GM10266 (cell line): ENCODE data around the gene TMEM271.

Experiments
- DNase-seq: peaks from one replicate; pipeline ENCODE4 v3.0.0; 2012; ENCODE audit errors: extremely low spot score
- TF ChIP-seq, protein P1 (sequence below): IDR thresholded peaks from 2 replicates; pipeline ENCODE4 v1.5.1; 2012; ENCODE audit warnings: mild to moderate bottlenecking, low read depth; ENCODE audit not compliant: control insufficient read depth, insufficient read depth; ENCODE audit errors: missing control alignments

The TMEM271 gene, protein sequence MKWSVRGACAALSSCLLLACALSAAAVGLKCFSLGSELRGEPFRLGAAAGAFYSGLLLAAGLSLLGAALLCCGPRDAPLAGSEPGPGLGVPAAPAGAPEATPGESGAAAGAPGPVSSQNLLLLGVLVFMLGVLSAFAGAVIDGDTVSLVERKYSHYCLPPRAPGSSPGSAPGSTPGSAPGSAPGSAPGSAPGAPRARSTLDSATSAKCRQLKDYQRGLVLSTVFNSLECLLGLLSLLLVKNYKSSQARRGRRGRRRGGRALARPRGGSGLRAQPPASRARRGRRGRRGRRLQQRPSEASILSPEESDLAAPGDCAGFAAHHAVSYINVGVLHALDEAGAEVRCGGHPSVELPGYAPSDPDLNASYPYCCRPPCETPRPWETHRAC

DNA sequence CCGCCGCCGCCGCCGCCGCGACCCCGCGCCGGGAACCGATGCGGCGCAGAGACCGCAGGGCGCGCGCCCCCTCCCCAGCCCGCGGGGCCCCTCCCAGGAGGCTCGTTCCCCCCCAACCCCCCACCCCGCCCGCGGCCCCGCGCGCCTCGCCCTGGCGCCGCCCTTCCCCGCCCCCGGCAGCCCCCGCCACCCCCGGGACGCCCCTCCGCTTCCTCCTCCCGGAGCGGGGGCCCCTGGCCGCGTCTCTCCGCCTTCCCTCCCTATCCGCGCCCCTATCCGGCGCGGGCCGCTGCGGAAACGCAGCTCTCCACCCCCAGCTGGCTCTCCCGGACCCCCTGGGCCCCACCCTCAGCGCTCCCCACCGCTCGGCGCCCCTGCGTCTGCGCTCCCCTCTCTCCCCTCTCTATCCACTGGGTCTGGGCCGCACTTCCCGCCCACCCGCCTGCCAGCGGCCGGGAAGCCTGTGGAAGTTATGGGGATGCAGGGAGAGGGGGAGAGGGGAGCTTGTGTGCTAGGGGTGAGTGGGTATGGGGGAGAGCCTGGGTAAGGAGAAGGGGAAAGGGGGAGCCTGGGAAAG lies at the start of gene TMEM271:
TSS of gene TMEM271 (minus strand) at position 51 of the 577 bp plus-strand sequence. CDS start 233 bp downstream, outside the sequence.
- no peak for DNase-seq

DNA sequence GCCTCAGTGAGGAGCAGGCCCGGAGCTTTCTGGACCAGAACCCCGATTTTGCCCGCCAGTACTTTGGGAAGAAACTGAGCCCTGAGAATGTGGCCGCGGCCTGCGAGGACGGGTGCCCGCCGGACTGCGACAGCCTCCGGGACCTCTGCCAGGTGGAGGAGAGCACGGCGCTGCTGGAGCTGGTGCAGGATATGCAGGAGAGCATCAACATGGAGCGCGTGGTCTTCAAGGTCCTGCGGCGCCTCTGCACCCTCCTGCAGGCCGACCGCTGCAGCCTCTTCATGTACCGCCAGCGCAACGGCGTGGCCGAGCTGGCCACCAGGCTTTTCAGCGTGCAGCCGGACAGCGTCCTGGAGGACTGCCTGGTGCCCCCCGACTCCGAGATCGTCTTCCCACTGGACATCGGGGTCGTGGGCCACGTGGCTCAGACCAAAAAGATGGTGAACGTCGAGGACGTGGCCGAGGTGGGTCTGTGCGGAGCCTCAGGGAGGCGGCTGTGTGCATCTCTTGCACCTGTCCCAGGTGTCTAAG lies 49.6 kb upstream of the TMEM271 start:
- DNase-seq, result no peak

More for the DNA sequence above, at the start of gene TMEM271:
- TF ChIP-seq, protein P1, sequence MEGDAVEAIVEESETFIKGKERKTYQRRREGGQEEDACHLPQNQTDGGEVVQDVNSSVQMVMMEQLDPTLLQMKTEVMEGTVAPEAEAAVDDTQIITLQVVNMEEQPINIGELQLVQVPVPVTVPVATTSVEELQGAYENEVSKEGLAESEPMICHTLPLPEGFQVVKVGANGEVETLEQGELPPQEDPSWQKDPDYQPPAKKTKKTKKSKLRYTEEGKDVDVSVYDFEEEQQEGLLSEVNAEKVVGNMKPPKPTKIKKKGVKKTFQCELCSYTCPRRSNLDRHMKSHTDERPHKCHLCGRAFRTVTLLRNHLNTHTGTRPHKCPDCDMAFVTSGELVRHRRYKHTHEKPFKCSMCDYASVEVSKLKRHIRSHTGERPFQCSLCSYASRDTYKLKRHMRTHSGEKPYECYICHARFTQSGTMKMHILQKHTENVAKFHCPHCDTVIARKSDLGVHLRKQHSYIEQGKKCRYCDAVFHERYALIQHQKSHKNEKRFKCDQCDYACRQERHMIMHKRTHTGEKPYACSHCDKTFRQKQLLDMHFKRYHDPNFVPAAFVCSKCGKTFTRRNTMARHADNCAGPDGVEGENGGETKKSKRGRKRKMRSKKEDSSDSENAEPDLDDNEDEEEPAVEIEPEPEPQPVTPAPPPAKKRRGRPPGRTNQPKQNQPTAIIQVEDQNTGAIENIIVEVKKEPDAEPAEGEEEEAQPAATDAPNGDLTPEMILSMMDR, result no peak

DNA sequence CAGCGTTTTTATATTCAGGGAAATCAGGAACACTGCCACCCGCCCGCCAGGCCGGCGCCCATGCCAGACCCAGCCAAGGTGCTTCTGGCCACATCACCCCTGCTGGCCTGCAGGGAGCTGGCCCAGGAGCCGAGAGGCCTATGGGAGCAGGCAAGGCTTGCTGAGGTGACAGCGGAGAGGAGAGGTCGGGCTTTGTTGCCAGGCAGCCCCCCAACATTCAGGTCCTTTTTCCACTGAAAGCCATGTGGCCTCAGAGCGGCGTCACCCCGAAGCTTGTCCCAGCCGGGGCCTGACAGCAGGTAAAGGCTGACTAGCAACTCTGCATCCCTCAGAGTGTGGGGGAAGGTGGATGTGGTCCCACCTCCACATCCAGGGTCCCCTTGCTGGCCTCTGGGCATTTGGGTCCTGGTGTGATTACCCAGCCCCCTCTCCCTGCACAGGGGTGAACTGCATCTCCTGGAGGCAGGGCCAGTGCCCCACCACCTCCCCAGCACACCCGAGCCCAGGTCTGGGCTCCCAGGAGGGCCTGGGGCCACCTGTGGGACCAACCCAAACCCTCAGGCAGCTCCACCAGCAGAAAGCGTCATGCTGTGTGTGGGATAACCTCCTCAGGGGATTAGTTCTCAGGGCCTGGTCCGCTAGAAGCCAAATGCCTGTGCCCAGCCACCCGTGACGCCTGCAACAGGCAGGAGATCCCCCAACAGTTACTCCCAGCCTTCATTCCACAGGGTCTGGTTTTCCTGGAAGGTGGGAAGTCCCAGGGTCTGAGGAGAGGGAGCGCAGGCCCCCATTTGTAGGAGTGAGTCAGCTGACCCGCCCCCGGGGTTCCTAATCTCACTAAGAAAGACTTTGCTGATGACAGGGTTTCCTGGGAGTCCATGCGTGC lies 48.9 kb upstream of the TMEM271 start, which contains the start of gene PDE6B:
TSS of gene PDE6B (plus strand) at position 869 of the 886 bp plus-strand sequence. CDS start 54 bp downstream, outside the sequence.
- TF ChIP-seq, protein P1, result no peak
- no peak for DNase-seq

More for the DNA sequence above, 49.6 kb upstream of the TMEM271 start:
- TF ChIP-seq, protein P1, result no peak

DNA sequence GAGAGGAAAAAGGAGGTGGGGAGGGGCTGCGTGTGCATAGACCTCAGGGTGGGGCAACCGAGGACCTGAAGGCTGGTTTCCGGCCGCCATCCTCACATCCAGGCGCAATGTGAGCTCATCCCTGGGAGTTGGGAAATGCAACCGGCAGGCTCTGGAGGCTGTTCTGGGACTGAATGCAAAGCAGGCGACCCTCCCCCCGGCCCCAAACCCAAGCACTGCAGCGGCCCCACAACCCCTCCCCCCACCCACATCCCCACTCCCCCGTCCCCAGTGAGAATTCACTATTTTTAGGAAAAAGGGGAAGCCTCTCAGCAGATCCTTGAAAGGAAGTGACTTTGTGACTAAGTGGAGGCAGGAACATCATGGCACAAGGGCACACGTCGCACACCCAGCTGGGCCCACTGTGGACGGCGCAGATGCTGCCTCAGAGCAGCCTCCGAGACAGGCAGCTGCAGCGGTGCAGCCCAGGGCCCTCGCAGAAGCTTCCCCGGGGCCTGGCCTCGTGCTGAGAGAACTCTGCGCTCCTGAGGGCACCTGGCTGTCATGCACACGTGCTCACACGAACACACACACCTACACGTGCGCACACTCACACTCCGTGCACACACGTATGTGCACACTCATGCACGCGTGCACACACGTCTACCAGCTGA lies 47.9 kb upstream of the TMEM271 start:
- TF ChIP-seq, protein P1, result no peak

DNA sequence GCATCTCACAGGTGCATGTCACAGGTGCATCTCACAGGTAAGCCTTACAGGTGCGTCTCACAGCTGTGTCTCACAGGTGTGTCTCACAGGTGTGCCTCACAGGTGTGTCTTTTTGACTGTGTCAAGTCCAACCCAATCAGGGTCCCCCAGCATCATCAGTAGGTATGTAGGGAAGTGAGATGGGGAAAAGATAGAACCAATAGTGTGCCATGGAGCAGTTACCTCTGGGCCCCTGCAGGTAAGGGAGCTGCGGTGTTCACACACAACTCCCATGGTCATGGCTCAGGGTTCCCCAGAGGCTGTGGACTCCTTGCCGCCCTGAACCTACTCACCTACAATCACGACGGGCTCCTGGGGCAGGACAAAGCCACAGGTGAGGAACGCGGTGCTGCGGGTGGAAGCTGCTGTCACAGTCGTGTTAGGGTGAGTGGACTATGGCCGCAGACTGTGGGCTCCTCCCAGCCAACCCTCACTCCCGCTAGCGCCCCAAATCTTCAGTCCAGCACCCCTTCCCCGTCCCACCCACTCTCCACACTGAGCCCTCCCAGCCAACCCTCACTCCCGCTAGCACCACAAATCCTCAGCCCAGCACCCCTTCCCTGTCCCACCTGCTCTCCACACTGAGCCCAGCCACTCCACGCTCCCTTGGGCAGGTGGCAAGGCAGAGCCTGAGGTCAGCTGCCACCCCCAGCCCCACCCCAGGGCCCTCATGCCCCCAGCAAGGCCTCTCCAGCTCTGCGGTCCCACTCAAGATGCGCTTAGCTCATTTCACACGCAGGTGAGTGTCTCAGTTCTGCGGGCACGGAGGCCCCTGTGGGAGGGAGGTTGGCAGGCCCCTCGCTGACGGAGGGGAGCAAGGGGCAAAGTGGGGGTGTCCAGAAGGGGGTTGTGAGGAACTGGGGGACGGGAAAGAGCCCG lies 47.2 kb upstream of the TMEM271 start:
- TF ChIP-seq, protein P1, result no peak
- DNase-seq, result no peak

More for the DNA sequence above, 47.9 kb upstream of the TMEM271 start:
- no peak for DNase-seq
